ENCODE results near the gene KDM6A. TPM values are rescaled to one million over a fixed set of nuclear protein-coding genes. Genes with fewer than 3 reads are reported as not detected.
"Not testable (repeated sequence)": the region's sequence is repeated elsewhere in the genome, so short reads cannot be mapped to it uniquely, and the experiment has no call there.

Gene KDM6A
- total RNA-seq, 6 donors from 2014 or later: 19.9 to 62.0 (median 26.6) TPM

DNA sequence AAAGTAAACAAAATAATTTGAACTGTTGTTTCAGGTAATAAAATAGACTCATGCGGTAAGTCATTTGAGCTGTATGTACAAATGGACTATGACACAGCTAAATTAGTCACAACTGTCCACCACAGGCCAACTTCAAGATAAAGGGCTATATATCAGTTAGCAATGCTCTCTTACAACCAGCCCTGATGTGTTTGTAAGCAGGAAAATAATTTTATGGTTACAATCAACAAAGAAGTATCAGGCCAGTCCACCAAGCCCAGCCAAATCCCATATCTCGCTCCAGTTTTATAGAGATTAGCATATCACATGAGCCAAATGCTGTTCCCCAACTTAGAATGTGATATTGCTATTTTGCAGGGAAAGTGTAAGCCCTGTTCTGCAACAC, 29.7 kb upstream of the KDM6A start:
- H3K27ac ChIP-seq: no peak overlapping the region
- DNase-seq (no peak), ATAC-seq (ENCODE audit: low FRiP score in 2 of 2) (no peak)

DNA sequence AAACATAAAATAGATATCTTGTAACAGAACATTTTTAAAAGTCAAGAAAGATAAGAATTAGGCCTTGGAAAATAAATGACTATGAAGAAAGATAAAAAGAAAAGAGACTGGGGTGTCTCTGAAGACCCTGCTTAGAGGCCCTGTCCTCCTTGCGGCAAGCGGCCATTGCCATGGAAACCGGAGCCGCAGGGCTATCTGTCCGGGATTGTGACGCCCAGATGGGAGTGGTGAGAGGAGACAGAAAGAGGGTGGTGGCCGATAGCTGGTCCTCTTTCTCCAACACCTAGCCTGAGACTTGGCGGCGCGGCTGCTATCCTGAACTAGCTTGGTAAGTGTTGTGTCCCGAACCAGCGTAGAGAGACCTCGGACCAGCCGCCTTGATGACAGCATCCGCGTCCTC, 29.2 kb upstream of the KDM6A start, which contains the start of gene DUSP21:
Gene DUSP21 (plus strand): TSS at position 269 of the 400 bp plus-strand sequence. CDS start 112 bp downstream, at position 381.
- no peaks in the 10 kb centered on the region for H3K27me3 ChIP-seq
- no peak for TF ChIP-seq POLR2A (IDR thresholded peaks at IDR 0.05)
- TF ChIP-seq EP300 (IDR thresholded peaks at IDR 0.05): no peak
- no peak for TF ChIP-seq POLR2AphosphoS5 (IDR thresholded peaks at IDR 0.05)
- TF ChIP-seq, protein P1, sequence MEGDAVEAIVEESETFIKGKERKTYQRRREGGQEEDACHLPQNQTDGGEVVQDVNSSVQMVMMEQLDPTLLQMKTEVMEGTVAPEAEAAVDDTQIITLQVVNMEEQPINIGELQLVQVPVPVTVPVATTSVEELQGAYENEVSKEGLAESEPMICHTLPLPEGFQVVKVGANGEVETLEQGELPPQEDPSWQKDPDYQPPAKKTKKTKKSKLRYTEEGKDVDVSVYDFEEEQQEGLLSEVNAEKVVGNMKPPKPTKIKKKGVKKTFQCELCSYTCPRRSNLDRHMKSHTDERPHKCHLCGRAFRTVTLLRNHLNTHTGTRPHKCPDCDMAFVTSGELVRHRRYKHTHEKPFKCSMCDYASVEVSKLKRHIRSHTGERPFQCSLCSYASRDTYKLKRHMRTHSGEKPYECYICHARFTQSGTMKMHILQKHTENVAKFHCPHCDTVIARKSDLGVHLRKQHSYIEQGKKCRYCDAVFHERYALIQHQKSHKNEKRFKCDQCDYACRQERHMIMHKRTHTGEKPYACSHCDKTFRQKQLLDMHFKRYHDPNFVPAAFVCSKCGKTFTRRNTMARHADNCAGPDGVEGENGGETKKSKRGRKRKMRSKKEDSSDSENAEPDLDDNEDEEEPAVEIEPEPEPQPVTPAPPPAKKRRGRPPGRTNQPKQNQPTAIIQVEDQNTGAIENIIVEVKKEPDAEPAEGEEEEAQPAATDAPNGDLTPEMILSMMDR (IDR thresholded peaks at IDR 0.05): no peak
- no peak for ATAC-seq (ENCODE audit: low FRiP score in 2 of 2)
- H3K4me1 ChIP-seq: no peaks in the 10 kb centered on the region
- H3K36me3 ChIP-seq: no peaks in the 10 kb centered on the region
- no peak within 1 kb of the TSS for H3K4me3 ChIP-seq
- no peak within 1 kb of the TSS for H3K27ac ChIP-seq
- no peaks in the 10 kb centered on the region for H3K9me3 ChIP-seq
- DNase-seq: no peak
- 82 to 87% methylated on average over 14 to 16 of the region's 16 CpGs for WGBS, 2 donors

More for the DNA sequence above, 29.7 kb upstream of the KDM6A start:
- Histone ChIP-seq H3K36me3 (no peaks in the 10 kb centered on the region), H3K9me3 (no peaks in the 10 kb centered on the region), H3K4me1 (no peaks in the 10 kb centered on the region), H3K4me3 (no peak overlapping the region), H3K27me3 (no peaks in the 10 kb centered on the region)
- TF ChIP-seq POLR2AphosphoS5 (IDR thresholded peaks at IDR 0.05): no peak
- WGBS, 2 donors: 92 to 98% methylated on average over 1 to 2 of the region's 2 CpGs

DNA sequence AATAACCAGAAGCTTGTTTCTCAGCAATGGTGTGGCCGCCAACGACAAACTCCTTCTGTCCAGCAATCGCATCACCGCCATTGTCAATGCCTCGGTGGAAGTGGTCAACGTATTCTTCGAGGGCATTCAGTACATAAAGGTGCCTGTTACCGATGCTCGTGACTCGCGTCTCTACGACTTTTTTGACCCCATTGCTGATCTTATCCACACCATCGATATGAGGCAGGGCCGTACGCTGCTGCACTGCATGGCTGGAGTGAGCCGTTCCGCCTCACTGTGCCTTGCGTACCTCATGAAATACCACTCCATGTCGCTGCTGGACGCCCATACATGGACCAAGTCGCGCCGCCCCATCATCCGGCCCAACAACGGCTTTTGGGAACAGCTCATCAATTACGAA, 28.8 kb upstream of the KDM6A start:
- ATAC-seq (ENCODE audit: low FRiP score in 2 of 2): no peak

DNA sequence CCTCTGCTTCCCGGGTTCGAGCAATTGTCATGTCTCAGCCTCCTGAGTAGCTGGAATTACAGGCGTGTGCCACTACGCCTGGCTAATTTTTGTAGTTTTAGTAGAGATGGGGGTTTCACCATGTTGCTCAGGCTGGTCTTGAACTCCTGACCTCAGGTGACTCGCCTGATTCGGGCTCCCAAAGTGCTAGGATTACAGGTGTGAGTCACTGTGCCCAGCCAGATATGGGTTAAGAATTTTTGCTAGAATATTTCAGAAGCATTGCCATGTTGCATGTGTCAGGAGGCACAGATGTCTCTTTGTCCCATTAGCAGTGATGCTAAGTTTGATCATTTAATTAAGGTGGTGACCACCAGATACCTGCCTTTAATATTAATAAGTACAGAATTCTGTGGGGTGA, 22.1 kb upstream of the KDM6A start:
- not testable (repeated sequence) for ATAC-seq (ENCODE audit: low FRiP score in 2 of 2); H3K36me3 ChIP-seq; DNase-seq; H3K4me3 ChIP-seq; H3K4me1 ChIP-seq; H3K27me3 ChIP-seq; H3K9me3 ChIP-seq; H3K27ac ChIP-seq
- WGBS, 2 donors: 92% methylated on average over 6 of the region's 6 CpGs; no CpG with 5 or more reads in 1 of the 2 donors

More for the DNA sequence above, 28.8 kb upstream of the KDM6A start:
- 98 to 100% methylated on average over 6 to 26 of the region's 26 CpGs for WGBS, 2 donors
- no peaks in the 10 kb centered on the region for H3K36me3 ChIP-seq
- no peaks in the 10 kb centered on the region for H3K27me3 ChIP-seq
- H3K9me3 ChIP-seq: no peaks in the 10 kb centered on the region
- H3K27ac ChIP-seq: no peak overlapping the region
- DNase-seq: no peak
- no peaks in the 10 kb centered on the region for H3K4me1 ChIP-seq
- H3K4me3 ChIP-seq: no peak overlapping the region
- TF ChIP-seq POLR2A (IDR thresholded peaks at IDR 0.05) (no peak), POLR2AphosphoS5 (IDR thresholded peaks at IDR 0.05) (no peak), EP300 (IDR thresholded peaks at IDR 0.05) (no peak)
- TF ChIP-seq, protein P1 (IDR thresholded peaks at IDR 0.05): no peak

DNA sequence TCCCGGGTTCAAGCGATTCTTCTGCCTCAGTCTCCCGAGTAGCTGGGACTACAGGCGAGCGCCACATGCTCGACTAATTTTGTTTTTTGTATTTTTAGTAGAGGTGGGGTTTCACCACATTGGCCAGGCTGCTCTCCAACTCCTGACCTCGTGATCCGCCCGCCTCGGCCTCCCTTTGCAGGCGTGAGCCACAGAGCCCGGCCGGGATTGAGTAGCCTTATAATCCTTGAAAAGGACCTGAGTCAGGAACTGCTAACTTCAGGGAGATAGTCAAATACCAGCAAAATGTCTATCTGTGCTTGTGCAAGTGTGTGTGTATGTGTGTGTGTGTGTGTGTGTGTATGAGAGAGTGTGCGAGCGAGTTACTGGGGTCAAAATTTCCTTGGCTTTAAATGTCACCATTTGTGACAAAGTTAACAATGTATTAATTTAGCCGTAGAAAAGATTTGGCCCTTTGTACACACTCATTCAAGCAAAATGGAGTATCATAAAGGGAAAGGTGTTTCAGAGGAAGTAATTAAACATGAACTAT, 1.8 kb upstream of the KDM6A start:
- Histone ChIP-seq H3K27ac (peak overlapping the region in 2 of 4 donors; percentile 11 to 98), H3K4me3 (peak overlapping the region in 2 of 4 donors; percentile 75 to 79), H3K4me1 (peaks cover 0 to 24% (median 10%) of the 10 kb centered on the region in 4 donors), H3K9me3 (no peaks in the 10 kb centered on the region), H3K27me3 (no peaks in the 10 kb centered on the region), H3K36me3 (no peaks in the 10 kb centered on the region)
- TF ChIP-seq POLR2A (IDR thresholded peaks at IDR 0.05): no peak
- TF ChIP-seq, protein P1 (IDR thresholded peaks at IDR 0.05): no peak
- 67 to 80% methylated on average over 7 to 16 of the region's 16 CpGs for WGBS, 2 donors
- peak in 1 of 2 donors; percentile 32 for DNase-seq
- no peak for ATAC-seq (ENCODE audit: low FRiP score in 2 of 2)

Data from upper lobe of left lung (tissue), 6 donors.